Measurements from ENCODE around the gene LENG9.

DNA sequence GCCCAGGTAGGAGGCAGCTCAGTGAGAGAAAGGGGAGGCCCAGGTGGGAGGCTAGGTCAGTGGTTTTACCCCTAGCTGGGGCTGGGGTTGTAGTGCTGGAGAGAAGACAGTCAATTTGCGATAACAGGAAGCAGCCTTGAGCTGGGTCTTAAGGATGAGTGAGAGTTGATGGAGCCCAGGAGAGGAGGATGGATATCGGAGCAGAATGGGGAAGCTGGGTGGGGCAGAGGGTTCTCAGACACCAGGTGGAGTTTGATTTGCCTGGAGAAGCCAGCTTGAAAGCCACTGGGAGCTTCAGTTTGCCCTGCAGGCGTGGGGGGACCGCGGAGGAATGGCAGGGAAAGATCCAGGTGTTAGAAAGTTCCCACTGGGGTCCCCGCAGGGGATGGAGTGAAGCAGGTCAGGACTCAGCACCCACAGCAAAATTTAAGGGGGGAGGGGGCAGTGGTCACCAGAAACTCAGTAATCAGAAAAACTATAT, 10.4 kb upstream of the LENG9 start:
- no peak for TF ChIP-seq POLR2A (IDR thresholded peaks at IDR 0.05)
- TF ChIP-seq, protein P1, sequence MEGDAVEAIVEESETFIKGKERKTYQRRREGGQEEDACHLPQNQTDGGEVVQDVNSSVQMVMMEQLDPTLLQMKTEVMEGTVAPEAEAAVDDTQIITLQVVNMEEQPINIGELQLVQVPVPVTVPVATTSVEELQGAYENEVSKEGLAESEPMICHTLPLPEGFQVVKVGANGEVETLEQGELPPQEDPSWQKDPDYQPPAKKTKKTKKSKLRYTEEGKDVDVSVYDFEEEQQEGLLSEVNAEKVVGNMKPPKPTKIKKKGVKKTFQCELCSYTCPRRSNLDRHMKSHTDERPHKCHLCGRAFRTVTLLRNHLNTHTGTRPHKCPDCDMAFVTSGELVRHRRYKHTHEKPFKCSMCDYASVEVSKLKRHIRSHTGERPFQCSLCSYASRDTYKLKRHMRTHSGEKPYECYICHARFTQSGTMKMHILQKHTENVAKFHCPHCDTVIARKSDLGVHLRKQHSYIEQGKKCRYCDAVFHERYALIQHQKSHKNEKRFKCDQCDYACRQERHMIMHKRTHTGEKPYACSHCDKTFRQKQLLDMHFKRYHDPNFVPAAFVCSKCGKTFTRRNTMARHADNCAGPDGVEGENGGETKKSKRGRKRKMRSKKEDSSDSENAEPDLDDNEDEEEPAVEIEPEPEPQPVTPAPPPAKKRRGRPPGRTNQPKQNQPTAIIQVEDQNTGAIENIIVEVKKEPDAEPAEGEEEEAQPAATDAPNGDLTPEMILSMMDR (IDR thresholded peaks at IDR 0.05) = no peak

Measured in tibial nerve (tissue), 3 donors.